WTC11 (cell line): ENCODE measurements around the gene IQCC.

ENCODE experiments used
- CTCF ChIP-seq: fragments of 200-600 bp; IDR thresholded peaks from 2 replicates; pipeline ENCODE4 v1.8.0; 2022; ENCODE audit warnings: antibody characterized with exemption
- NR3C1 ChIP-seq: sonication (generic); formaldehyde crosslinking; conservative IDR thresholded peaks from 2 replicates; pipeline ENCODE4 v1.8.1; 2023; ENCODE audit warnings: low read depth, mild to moderate bottlenecking, missing genetic modification reagents
- SMAD3 ChIP-seq: sonication (generic); formaldehyde crosslinking; IDR thresholded peaks from 2 replicates; pipeline ENCODE4 v1.8.0; 2022; ENCODE audit warnings: missing genetic modification reagents, mild to moderate bottlenecking, borderline replicate concordance
- STAT6 ChIP-seq: sonication (generic); formaldehyde crosslinking; conservative IDR thresholded peaks from 2 replicates; pipeline ENCODE4 v1.8.1; 2023; ENCODE audit warnings: mild to moderate bottlenecking, low read depth, missing genetic modification reagents, moderate library complexity
- TCF7 ChIP-seq: sonication (generic); formaldehyde crosslinking; IDR thresholded peaks from 2 replicates; pipeline ENCODE4 v1.8.0; 2022; ENCODE audit warnings: mild to moderate bottlenecking, low read depth, missing genetic modification reagents, moderate library complexity
- ZNF232 ChIP-seq: sonication (generic); formaldehyde crosslinking; IDR thresholded peaks from 2 replicates; pipeline ENCODE4 v1.8.0; 2022; ENCODE audit warnings: mild to moderate bottlenecking, missing genetic modification reagents
- ZNF317 ChIP-seq: sonication (generic); formaldehyde crosslinking; IDR thresholded peaks from 2 replicates; pipeline ENCODE4 v1.8.1; 2023; ENCODE audit warnings: low read depth, mild to moderate bottlenecking, moderate library complexity, missing genetic modification reagents, borderline replicate concordance

- TF ChIP-seq TCF7 (CRISPR knock-in tag) (no peak), SMAD3 (CRISPR knock-in tag) (no peak), STAT6 (CRISPR knock-in tag) (no peak), ZNF232 (no peak), NR3C1 (no peak), ZNF317 (no peak), CTCF (no peak)
Measured at GRCh38 chr1:32208469-32208868, 3.0 kb downstream of the IQCC start.
